Endothelial cell of umbilical vein (primary cell): ENCODE measurements around the gene NR2E1. TPM values are rescaled to one million over a fixed set of nuclear protein-coding genes. Genes with fewer than 3 reads are reported as not detected.
A peak's percentile ranks its signal among the peaks of the same experiment; 100 is the strongest.

Source experiments
- BruUV-seq: library from RNA; stranded (reverse); fragments of 400-500 nt; replicated peaks from 2 replicates; lab custom pipeline; 2021; lab: Mats Ljungman, UMichigan
- CTCF ChIA-PET: fragments of 300-600, 350-600 bp; sonication (Branson Sonifier 250); formaldehyde crosslinking; loops from one replicate; lab custom pipeline; 2021; ENCODE audit warnings: antibody characterized with exemption, inconsistent platforms; lab: Charles Lee
- POLR2A ChIA-PET: fragments of 300-600, 350-600 bp; sonication (Branson Sonifier 250); formaldehyde crosslinking; loops from one replicate; lab custom pipeline; 2021; ENCODE audit warnings: antibody characterized with exemption, inconsistent platforms; lab: Charles Lee
- DNase-seq: peaks from one replicate; pipeline ENCODE4 v3.0.0-alpha.2; 2011; ENCODE audit warnings: low read depth, low spot score
- FAIRE-seq: peaks from 2 replicates; lab custom pipeline; 2011; peaks lifted over from hg19 to GRCh38; lab: Jason Lieb, UNC
- H2AFZ ChIP-seq: 2 replicates; pipeline ENCODE4 v1.6.0; 2012; ENCODE audit warnings: low read depth, low read length, control low read depth, inconsistent platforms
- H3K27ac ChIP-seq: 2 replicates; pipeline ENCODE4 v1.5.1; 2011; ENCODE audit warnings: low read depth, mild to moderate bottlenecking, control low read depth, low read length, moderate library complexity; ENCODE audit not compliant: insufficient read depth
- H3K27me3 ChIP-seq, 2 experiments: 2 replicates each; pipeline versions ENCODE4 v1.6.0 to v1.6.1; 2011; ENCODE audit warnings: low read length in 2 of 2, mixed read lengths in 1 of 2; ENCODE audit not compliant: control insufficient read depth in 2 of 2, insufficient read depth in 2 of 2
- H3K36me3 ChIP-seq, 2 experiments: 2 replicates in 1 of 2; 3 replicates in 1 of 2; pipeline ENCODE4 v1.5.1; 2011; ENCODE audit warnings: low read length in 2 of 2, mild to moderate bottlenecking in 1 of 2, moderate library complexity in 1 of 2; ENCODE audit not compliant: control insufficient read depth in 2 of 2, insufficient read depth in 2 of 2; ENCODE audit errors: extremely low read depth in 1 of 2
- H3K4me1 ChIP-seq: 3 replicates; pipeline ENCODE4 v1.5.1; 2011; ENCODE audit warnings: mild to moderate bottlenecking, low read length; ENCODE audit not compliant: control insufficient read depth, insufficient read depth; ENCODE audit errors: extremely low read depth
- H3K4me2 ChIP-seq: 2 replicates; pipeline ENCODE4 v1.6.1; 2011; ENCODE audit warnings: low read length, control low read depth, mixed read lengths; ENCODE audit not compliant: insufficient read depth
- H3K4me3 ChIP-seq, 3 experiments: fragments of 200-600 bp in 1 of 3; sonication (generic), shearing (Covaris generic) in 1 of 3; replicated peaks in 1 of 3; 2 replicates each; pipeline ENCODE4 v1.5.1; 2011 to 2016; ENCODE audit warnings: control low read depth in 3 of 3, low read length in 3 of 3, mild to moderate bottlenecking in 2 of 3, inconsistent platforms in 1 of 3, low read depth in 1 of 3, moderate library complexity in 1 of 3; ENCODE audit not compliant: insufficient read depth in 1 of 3
- H3K79me2 ChIP-seq: 2 replicates; pipeline ENCODE4 v1.6.0; 2012; ENCODE audit warnings: low read length, inconsistent platforms; ENCODE audit not compliant: control insufficient read depth, insufficient read depth
- H3K9ac ChIP-seq: replicated peaks from 2 replicates; pipeline ENCODE3; 2011; ENCODE audit warnings: low read length, control low read depth; ENCODE audit not compliant: insufficient read depth; ENCODE audit errors: extremely low read depth
- H3K9me1 ChIP-seq: replicated peaks from 3 replicates; pipeline ENCODE4 v1.6.0; 2011; ENCODE audit warnings: mild to moderate bottlenecking, low read length; ENCODE audit not compliant: control insufficient read depth, insufficient read depth; ENCODE audit errors: extremely low read depth
- H3K9me3 ChIP-seq: replicated peaks from 2 replicates; pipeline ENCODE4 v1.5.1; 2012; ENCODE audit warnings: low read length, inconsistent platforms; ENCODE audit not compliant: control insufficient read depth, insufficient read depth
- H4K20me1 ChIP-seq: replicated peaks from 2 replicates; pipeline ENCODE3; 2011; ENCODE audit warnings: mild to moderate bottlenecking, low read length; ENCODE audit not compliant: control insufficient read depth, insufficient read depth; ENCODE audit errors: extremely low read depth
- CTCF ChIP-seq, 2 donors: IDR thresholded peaks; 1 replicate in 1 of 2; 2 replicates in 1 of 2; pipeline ENCODE4 v1.5.1; 2011; ENCODE audit warnings: low read length in 2 of 2, mild to moderate bottlenecking in 2 of 2, moderate library complexity in 2 of 2, control low read depth in 1 of 2, inconsistent platforms in 1 of 2, low read depth in 1 of 2; ENCODE audit not compliant: insufficient read depth in 1 of 2; ENCODE audit errors: extremely low read depth in 1 of 2
- EZH2 ChIP-seq: IDR thresholded peaks from 2 replicates; pipeline ENCODE4 v1.6.1; 2012; ENCODE audit warnings: borderline replicate concordance, low read depth, mild to moderate bottlenecking, moderate library complexity, low read length, inconsistent platforms; ENCODE audit not compliant: severe bottlenecking
- GATA2 ChIP-seq: IDR thresholded peaks from 2 replicates; pipeline ENCODE4 v1.7.0; 2011; ENCODE audit warnings: low read depth, mild to moderate bottlenecking, moderate library complexity, mixed read lengths, low read length; ENCODE audit not compliant: insufficient read length, insufficient read depth
- JUN ChIP-seq: IDR thresholded peaks from 2 replicates; pipeline ENCODE4 v1.6.1; 2011; ENCODE audit warnings: borderline replicate concordance, low read depth; ENCODE audit not compliant: insufficient read length, insufficient read depth
- MYC ChIP-seq: IDR thresholded peaks from one replicate; pipeline ENCODE4 v1.6.1; 2011; ENCODE audit warnings: mild to moderate bottlenecking, low read depth, low read length
- POLR2A ChIP-seq: IDR thresholded peaks from 2 replicates; pipeline ENCODE4 v1.6.1; 2012; ENCODE audit warnings: low read depth, mild to moderate bottlenecking, control low read depth, low read length
- POLR2AphosphoS5 ChIP-seq: IDR thresholded peaks from 2 replicates; pipeline ENCODE4 v1.6.1; 2012; ENCODE audit warnings: low read depth, mild to moderate bottlenecking, control low read depth, low read length, moderate library complexity; ENCODE audit not compliant: insufficient read depth
- dilution Hi-C: fragments of 300-500 bp; cut with MboI; formaldehyde crosslinking; loops from one replicate; pipeline ENCODE4 v1.15.0; 2019; ENCODE audit warnings: low sequenced_read_pairs; ENCODE audit not compliant: extremely low pct_ligation_motif_present
- intact Hi-C: fragments of 100-400 bp; cut with micrococcal nuclease; formaldehyde crosslinking; loops from one replicate; pipeline ENCODE4 v1.10.0; 2022
- polyA plus RNA-seq, 4 experiments: library from polyadenylated mRNA; depleted of rRNA in 3 of 4; stranded (reverse) in 3 of 4; unstranded in 1 of 4; fragments of >200 nt; gene quantifications; 2 replicates each; pipeline versions ENCODE4 v1.2.1 to v1.2.3, GENCODE V29; 2011 to 2012; ENCODE audit warnings: missing spikeins in 1 of 4
- total RNA-seq: library from RNA; stranded (reverse); gene quantifications from 2 replicates; pipeline ENCODE4 v1.2.3, GENCODE V29; 2021
- TF ChIP-seq, protein P1 (sequence below): IDR thresholded peaks from 2 replicates; pipeline ENCODE4 v1.6.1; 2011; ENCODE audit not compliant: insufficient read depth, insufficient read length

The NR2E1 gene
- total and polyA plus RNA-seq, 2 donors (not counting 3 experiments of a cell fraction or from before 2014, with no cell fraction given) = not detected

GRCh38 chr6:108157981-108158525, 7.8 kb upstream of the NR2E1 start:
- no peaks in the 10 kb centered on the region for H3K79me2 ChIP-seq
- H3K36me3 ChIP-seq = no peaks in the 10 kb centered on the region
- H3K27ac ChIP-seq = no peak overlapping the region
- peaks cover 76 to 88% of the 10 kb centered on the region in 2 experiments for H3K27me3 ChIP-seq
- H3K4me1 ChIP-seq = no peaks in the 10 kb centered on the region
- dilution Hi-C loops (no loop called here), intact Hi-C loops (loop anchor here (1.0 to 5.0 kb wide), 3 partner anchors 17 to 791 kb away; partner anchors contain the start of gene SNX3)
- no peaks in the 10 kb centered on the region for H3K9me1 ChIP-seq
- H3K9ac ChIP-seq = no peak overlapping the region
- ChIA-PET POLR2A (interaction anchor here (0.5 kb wide), 1 partner anchor 1830 kb away, joined by 6 read pairs; no protein-coding TSS in a partner anchor), CTCF (no interaction called here)
- H3K9me3 ChIP-seq = no peaks in the 10 kb centered on the region
- H3K4me2 ChIP-seq = no peak overlapping the region
- no peak for DNase-seq
- H2AFZ ChIP-seq = no peak overlapping the region
- no peak for FAIRE-seq
- TF ChIP-seq JUN = no peak
- TF ChIP-seq EZH2 = peak; percentile 94
- H3K4me3 ChIP-seq = no peak overlapping the region
- no TSS peak for BruUV-seq
- no peaks in the 10 kb centered on the region for H4K20me1 ChIP-seq

DNA sequence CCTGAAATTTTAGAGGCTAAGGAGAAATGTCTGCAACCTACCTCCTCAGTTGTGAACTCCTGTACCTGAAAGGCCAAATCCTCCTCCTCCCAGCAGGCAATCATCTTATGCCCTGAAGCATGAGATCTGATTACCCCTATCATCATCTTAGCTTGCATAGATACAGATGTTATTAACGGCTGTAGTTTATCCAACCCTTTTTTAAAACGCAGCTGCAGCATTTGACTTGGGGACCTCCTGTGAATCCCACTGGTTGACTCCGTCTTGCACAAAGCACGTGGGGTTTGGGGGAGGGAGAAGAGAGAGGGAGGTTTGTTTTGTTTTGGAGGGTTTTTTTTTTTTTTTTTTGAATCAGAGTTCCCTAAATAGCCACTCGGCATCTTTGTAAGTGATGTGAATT, 5.8 kb upstream of the NR2E1 start:
- intact Hi-C loops = loop anchor here (5.0 kb wide), 2 partner anchors 102 to 793 kb away; partner anchors contain the start of gene SNX3
- no peak overlapping the region for H3K4me3 ChIP-seq
- H4K20me1 ChIP-seq = no peaks in the 10 kb centered on the region
- ChIA-PET CTCF (interaction anchor here (1.1 to 1.5 kb wide), 4 partner anchors 9 to 338 kb away, joined by 3 to 6 read pairs (median 4); no protein-coding TSS in a partner anchor), POLR2A (no interaction called here)
- H3K9me1 ChIP-seq = no peaks in the 10 kb centered on the region
- no peak overlapping the region for H3K9ac ChIP-seq
- no peak for DNase-seq
- no peak overlapping the region for H2AFZ ChIP-seq
- FAIRE-seq = no peak
- BruUV-seq = no TSS peak
- peaks cover 90 to 98% of the 10 kb centered on the region in 2 experiments for H3K27me3 ChIP-seq
- H3K4me2 ChIP-seq = no peak overlapping the region
- no peaks in the 10 kb centered on the region for H3K9me3 ChIP-seq
- H3K36me3 ChIP-seq = no peaks in the 10 kb centered on the region
- no peaks in the 10 kb centered on the region for H3K79me2 ChIP-seq
- H3K27ac ChIP-seq = no peak overlapping the region
- TF ChIP-seq CTCF (IDR thresholded peaks at IDR 0.05; ENCODE audit: extremely low read depth in 1 of 2, insufficient read depth in 1 of 2, low read depth in 1 of 2, low read length in 2 of 2) = no peak
- TF ChIP-seq, protein P1, sequence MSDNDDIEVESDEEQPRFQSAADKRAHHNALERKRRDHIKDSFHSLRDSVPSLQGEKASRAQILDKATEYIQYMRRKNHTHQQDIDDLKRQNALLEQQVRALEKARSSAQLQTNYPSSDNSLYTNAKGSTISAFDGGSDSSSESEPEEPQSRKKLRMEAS = no peak
- no peak for TF ChIP-seq POLR2AphosphoS5
- no peak for TF ChIP-seq MYC
- no peak for TF ChIP-seq POLR2A
- TF ChIP-seq GATA2 = no peak
- TF ChIP-seq EZH2 = peak; percentile 38
- H3K4me1 ChIP-seq = no peaks in the 10 kb centered on the region
- dilution Hi-C loops = no loop called here
